SIG-M5 treated with dmso at 0.1 percent for 504 hours (cell line): ENCODE data around the gene B4GALNT3.

ENCODE experiments used
- DNase-seq: peaks from one replicate; lab custom pipeline; 2025; ENCODE audit not compliant: unreplicated experiment; lab: John Stamatoyannopoulos, UW

B4GALNT3 gene

DNA sequence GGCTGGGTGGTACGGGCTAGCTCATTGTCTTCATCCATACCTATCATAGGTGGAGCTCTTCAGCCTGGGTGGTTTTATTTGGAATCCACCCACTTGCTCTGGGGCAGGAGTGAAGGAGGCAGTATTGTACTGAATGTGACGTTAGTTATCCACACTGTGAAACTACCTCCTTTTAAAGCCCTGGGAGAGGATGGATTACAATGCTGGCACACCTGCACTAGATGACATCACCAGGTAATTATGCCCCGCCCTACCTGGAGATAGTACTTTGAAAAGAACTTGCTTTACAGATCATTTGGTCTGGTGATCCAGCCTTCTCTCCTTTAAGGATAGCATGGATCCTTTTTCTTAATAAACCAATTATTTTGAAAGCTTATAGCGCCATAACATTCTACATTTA lies 78.0 kb downstream of the B4GALNT3 start:
- no peak for DNase-seq

DNA sequence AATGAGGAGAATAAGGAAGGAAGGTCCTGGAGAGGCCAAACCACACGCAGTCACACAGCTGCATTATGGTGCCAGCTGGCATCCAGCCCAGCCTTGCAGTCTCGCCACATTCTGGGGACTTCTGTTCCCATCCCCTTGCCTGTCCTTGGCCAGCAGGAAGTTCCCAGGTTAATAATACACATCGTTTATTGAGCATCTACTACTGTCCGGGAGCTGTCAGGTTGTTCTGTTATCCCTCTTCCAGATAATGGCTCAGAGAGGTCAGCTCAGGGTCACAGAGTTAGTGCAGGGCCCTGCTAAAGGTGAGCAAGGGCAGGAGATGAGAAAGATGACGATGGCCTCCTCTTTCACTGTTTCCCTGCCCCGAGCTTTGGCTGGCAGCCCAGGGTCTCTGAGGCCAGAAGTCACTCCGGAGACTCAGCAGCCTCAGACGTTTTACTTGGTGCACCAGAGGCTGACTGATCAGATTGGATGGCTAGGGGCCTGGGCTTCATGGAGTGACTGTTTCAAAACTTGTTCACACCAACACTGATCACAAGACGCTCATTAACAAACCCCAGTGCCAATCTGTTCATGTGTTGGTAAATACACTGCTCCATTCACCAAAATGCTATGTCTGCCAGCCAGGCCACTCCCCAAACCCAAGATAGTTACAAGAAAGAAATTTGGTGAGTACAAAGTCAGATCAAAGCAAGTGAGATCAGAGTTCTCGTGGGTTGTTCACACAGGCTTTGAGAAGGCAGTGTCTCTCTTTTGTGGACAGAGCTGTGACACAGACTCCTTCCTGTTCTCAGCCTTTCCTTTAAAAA lies 79.2 kb downstream of the B4GALNT3 start:
- no peak for DNase-seq

DNA sequence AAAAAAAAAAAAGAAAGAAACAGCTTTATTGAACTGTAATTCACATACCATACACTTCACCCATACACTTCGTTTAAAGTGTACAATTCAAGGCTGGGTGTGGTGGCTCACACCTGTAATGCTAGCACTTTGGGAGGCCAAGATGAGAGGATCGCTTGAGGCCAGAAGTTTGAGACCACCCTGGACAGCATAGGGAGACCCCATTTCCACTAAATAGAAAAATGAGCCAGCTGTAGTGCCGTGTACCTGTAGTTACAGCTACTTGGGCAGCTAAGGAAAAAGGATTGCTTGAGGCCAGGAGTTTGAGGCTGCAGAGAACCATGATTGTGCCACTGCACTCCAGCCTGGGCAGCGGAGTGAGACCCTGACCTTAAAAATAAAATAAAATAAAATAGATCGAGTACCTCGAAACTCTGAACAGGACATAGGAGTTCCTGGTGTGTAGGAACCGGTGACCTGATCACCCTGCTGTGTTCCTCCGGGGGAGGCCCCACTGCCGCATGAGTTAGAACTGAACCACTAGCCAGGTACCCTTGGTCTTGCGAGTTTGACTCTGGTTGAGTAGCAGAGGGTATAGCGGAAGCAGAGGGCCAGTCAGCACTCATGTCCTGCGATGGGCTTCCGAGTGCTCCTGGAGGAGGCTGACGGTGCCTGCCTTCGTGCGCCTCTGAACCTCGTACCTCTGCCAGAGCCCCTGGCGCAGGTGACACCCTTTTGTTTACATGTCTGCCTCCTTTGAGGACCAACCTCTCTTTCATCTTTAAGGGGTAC lies 80.0 kb downstream of the B4GALNT3 start:
- no peak for DNase-seq

DNA sequence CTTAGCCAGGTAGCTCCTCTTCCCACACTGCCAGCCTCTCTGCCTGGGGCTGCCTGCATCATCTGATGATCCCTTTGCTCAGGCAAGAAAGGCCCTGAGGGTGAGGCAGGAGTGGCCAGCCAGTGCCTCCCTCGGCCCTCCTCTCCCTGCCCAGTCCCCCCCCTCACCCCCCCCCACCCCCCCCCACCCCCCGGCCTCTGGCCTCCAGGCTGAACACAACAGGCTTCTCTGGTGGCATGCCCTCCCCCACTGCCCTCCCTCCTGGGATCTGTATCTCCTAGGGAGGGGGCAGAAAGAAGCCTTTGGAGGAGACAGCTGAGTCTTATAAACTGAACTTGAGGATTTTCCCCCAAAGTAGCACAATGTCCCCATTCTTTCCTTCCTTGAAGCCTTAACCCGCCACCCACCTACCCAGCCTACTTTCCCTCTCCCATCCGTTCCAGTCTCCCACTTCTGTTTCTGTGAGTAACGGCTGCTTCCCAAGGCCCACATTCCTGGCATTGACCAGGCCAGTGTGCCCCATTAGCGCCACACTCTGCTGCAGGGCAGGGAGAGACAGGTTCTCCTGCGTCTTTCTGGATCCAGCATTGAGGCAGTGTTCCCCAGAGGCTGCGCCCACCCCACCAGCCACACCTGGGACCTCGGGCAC lies 82.1 kb downstream of the B4GALNT3 start:
- DNase-seq = no peak

DNA sequence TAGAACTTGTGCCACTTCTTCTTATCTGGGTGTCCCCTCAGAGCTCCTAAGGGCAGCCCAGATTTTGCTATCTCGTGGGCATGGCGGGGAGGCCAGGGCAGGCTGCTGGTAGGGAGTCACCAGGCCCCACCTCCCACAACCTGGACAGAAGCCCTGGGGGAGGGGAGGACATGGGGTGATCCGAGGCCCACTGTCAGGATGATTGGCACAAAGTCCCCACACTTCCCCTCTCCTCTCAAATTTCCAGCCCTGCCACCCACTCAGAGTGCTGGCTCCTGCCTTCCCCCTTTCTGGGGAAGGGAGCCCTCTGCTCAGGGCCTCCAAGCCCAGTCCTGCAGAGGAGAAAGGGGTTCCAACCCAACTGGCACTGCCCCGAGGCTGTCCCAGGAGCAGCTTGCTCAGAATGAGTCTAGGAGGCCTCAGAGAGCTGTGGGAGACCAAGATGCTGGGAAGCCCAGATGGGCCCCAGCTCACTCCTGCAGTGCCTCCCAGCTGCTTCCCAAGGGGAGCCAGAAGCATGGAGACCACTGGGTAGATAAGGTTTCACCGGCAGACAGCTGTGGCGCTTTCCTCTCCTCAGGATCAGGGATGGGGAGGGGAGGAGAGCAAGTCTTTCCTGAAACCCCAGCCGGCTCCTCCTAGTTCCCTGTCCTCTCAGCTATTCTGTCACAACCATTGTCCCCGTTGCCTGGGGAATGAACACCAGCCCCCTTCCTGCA lies 82.8 kb downstream of the B4GALNT3 start:
- DNase-seq = no peak

DNA sequence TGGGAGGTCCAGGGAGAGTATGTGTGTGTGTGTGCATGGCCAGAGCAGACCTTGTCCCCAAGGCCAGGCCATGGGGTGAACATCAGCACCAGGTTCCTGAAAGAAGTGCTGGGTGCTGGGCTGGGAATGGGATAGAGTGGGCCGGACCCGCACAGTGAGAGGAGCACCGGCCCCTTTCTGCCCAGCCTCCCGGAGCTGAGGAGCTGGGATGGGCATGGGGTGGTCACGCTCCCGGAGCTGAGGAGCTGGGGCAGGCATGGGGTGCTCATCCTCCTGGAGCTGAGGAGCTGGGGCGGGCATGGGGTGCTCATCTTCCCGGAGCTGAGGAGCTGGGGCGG lies 83.3 kb downstream of the B4GALNT3 start:
- no peak for DNase-seq

DNA sequence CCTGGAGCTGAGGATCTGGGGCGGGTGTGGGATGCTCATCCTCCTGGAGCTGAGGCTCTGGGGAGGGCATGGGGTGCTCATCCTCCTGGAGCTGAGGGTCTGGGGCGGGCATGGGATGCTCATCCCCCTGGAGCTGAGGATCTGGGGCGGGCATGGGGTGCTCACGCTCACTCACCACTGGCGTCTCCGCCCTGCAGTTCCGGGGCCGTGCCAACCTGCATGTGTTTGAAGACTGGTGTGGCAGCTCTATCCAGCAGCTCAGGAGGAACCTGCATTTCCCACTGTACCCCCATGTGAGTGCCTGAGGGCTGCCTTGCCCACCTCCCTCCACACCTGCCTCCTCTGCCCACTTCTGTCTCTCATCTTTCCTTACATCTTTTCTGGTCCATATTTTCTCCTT lies 84.4 kb downstream of the B4GALNT3 start:
- no peak for DNase-seq

DNA sequence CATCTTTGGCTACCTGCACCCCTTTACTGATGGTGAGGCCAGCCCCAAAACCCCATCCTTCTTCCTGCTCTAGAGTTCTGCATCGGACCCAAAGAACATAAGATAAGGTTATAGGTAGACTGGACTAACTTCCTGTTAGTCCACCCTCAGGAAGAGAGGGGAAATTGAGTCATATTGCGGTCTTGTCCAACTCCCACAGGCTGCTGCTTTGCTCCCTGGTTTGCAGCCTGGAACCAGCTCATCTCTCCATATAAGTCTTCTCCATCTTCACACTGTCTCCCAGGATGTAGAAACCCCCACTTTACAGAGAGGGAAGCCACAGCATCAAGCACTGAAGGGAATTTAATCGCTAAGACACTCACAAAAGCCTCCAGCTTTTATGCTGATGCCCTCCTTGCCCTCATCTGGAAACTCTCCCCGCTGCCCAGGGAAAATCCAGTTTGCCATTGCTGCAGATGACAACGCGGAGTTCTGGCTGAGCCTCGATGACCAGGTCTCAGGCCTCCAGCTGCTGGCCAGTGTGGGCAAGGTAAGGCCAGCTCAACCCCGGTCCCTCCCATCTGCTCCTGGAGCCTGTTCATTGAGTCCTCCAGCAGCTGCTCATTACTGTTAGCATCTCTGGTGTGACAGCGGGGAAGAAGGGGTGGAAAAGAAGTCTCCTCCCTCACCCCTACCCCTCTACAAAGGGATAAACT lies 85.3 kb downstream of the B4GALNT3 start:
- no peak for DNase-seq

DNA sequence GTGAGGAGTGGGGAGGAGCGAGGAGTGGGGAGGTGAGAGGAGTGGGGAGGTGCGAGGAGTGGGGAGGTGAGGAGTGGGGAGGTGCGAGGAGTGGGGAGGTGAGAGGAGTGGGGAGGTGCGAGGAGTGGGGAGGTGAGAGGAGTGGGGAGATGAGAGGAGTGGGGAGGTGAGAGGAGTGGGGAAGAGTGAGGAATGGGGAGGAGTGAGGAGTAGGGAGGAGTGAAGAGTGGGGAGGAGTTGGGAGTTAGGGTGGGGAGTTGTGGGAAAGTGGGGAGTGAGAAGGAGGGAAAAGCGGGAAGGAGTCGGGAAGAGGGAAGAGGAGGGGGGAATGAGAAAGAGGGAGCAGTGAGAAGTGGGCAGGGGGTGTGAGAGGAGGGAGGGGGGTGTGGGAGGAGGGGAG lies 86.1 kb downstream of the B4GALNT3 start:
- DNase-seq = no peak

DNA sequence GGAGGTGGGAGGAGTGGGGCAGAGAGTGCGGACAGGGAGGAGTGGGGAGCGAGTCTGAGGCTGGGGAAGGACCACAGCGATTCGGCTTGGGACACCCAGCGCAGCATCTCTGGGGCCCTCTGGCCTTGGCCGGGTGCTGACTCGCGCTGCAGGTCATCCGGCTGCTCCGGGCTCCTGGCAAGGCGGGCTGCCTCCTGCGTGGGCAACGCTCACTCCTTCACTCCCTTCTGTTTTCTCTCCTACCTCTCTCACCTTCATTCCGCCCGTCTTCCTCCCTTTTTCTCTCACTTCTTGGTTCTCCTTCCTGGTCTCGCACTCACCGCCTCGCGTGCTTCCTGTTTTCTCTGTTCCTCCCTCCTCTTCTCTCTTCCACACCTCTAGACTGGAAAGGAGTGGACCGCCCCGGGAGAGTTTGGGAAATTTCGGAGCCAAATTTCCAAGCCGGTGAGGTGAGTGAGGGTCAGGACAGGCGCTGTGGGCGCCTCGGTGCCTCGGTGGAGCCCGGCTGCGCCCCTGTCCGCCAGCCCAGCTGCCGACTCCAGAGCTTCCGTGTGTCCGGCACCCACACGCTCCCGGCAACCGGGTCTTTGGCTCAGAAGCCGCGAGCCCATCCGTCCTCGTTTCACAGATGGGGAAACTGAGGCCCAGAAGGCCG lies 86.7 kb downstream of the B4GALNT3 start:
- DNase-seq = peak; percentile 46

DNA sequence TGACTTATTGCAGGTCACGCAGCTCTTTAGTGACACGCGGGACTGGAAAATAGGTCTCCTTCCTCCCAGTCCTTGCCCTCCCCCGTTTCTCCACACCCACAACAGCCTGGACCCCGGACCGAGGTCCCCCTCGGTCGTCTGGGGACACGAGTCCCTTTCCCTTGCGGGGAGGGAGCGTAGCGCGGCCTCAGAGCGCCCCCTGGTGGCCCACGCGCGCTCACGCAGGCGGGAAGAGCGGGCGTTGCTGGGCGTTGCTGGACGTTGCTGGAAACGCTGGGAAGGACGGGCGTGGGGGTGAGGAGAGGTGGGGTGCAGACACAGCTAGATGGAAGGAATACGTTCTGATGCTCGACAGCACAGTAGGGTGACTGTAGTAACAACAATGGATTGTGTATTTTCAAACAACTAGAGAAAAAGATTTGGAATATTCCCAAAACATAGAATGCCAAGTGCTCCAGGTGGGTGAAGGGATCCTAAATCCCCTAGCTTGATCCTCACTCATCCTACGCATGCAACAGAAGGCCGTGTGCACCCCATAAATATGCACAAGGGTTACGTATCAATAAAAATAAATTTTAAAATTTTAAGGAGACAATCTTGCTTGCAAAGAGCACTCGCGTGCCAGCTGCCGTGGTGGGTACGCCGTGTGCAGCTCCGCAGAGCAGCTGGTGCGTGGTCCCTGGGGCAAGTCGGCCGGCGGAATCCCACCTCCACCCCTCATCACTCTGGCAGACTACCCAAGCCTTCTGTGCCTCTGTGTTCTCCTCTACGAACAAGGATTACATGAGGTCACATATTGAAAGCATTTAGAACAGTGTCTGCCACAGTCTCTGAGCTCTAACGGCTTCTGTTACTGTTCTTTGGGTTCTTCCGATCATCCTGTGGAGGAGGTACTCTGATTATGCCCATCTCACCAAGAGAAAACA lies 87.4 kb downstream of the B4GALNT3 start:
- peak; percentile 42 for DNase-seq

DNA sequence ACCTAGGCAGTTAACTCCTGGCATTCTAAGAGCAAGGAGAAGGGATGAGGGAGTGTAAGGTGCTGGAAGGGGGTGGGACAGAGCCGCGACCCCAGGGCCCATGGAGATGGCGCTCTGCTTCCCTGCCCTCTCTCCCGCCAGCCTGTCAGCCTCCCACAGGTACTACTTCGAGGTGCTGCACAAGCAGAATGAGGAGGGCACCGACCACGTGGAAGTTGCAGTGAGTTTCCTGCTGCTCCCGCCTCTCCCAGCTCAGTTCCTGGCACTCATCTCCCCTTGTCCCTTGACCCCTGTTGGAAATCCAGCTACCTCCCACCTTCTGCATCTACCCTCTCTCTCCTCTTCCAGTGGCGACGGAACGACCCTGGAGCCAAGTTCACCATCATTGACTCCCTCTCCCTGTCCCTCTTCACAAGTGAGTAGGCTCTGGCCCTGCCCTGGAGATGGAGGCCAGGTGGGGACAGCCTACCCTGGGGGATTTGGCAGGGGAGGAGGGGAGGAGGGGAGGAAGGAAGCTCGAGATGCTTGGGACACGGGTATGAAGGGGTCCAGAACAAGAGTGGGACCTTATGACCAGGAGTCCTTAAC lies 88.2 kb downstream of the B4GALNT3 start:
- DNase-seq = no peak

DNA sequence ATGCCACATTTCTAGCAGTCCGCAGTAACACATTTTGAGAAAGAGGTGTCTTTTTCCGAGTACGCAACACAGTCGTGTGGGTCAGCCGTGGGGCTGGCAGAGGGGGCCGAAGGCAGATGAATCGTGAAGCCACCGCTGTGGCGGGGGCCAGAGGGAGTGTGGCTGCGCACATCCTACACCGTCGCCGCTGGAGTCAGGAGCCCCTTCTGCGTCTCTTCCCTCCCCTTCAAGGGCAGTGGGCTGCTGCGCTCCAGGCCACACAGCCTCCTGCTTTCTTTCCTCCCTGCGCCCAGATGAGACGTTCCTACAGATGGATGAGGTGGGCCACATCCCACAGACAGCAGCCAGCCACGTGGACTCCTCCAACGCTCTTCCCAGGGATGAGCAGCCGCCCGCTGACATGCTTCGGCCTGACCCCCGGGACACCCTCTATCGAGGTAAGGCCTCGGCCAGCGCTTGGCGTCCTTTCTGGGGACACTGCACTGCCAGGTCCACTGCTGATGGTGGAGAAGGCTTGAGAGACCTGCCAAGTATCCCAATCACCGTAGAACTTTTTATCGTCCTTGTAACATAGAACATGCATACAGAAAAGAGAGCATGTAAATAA lies 89.8 kb downstream of the B4GALNT3 start:
- no peak for DNase-seq

DNA sequence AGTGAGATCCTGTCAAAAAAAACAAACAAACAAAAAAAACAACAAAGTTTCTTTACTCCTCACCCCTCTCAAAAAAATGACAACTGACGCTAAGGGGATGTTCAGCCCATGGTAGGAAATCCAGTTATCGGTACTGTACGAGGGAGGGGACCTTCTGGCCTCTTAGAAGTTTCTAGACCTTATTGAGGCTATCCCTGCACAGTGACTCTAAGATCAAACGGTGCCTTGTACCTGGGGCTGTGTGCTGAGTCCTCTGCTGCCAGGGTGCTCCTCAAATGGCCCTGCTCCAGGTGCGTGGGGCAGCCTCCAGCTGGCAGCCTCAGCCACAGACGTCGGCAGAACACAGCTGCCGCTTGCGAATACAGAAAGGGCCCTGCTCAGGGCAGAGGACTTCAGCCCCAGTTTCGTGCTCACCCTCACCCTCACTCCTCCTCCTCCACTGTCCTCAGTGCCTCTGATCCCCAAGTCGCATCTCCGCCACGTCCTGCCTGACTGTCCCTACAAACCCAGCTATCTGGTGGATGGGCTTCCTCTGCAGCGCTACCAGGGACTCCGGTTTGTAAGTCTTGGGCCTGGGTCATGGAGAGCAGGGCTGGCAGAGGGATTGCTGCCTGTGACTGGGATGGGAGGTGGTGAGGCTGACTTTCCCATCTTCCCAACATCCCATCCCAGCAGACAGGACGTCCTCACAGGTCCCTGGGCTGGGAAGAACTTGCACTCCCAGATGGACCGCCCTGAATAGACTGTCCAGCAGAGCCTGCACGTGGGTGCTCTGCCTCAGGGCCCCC lies 90.9 kb downstream of the B4GALNT3 start:
- DNase-seq = no peak

DNA sequence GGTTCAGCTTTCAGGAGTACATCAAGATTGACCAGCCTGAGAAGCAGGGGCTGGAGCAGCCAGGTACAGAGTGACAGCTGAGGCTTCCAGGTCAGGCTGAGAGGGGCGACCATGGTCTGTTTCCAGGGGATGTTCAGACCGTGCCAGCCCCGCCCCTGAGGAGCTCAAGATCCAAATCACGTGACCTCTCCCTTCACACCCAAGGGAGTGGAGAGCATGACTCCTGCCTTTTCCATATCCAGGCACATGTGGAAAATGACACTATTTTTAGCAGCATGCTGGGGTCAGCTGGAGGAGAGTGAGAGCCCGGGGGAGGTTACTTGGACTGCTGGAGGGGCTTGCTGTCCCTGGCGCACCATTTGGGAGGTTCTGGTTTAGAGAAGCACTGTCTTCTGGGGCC lies 92.7 kb downstream of the B4GALNT3 start:
- no peak for DNase-seq

DNA sequence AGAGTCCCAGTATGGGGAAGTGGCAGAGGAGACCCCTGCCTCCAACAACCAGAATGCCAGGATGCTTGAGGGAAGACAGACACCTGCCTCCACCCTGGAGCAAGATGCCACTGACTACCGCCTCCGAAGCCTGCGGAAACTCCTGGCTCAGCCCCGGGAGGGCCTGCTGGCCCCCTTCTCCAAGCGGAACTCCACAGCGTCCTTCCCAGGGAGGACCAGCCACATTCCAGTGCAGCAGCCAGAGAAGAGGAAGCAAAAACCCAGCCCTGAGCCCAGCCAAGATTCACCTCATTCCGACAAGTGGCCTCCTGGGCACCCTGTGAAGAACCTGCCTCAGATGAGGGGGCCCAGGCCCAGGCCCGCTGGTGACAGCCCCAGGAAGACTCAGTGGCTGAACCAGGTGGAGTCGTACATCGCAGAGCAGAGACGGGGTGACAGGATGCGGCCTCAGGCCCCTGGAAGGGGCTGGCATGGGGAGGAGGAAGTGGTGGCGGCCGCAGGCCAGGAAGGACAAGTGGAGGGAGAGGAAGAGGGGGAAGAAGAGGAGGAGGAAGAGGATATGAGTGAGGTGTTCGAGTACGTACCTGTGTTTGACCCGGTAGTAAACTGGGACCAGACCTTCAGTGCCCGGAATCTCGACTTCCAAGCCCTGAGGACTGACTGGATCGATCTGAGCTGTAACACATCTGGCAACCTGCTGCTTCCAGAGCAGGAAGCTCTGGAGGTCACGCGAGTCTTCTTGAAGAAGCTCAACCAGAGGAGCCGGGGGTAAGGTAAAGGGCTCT lies 93.7 kb downstream of the B4GALNT3 start:
- no peak for DNase-seq

DNA sequence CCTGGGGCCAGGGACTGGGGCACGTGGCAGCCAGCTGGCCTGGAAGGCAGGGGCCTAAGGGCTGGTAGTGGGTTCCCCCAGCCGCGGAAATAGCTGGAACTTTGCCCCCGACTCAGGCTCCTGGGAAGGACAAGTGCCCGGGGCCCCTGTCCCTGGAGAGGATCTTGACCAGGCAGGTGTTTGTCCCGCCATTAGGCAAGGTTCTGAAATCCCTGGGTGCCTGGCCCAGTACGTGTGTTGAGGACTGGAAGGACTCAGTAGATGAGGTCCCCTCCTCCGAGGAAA lies 94.2 kb downstream of the B4GALNT3 start:
- DNase-seq = no peak
